WERI-Rb-1 (cell line): ENCODE data around the gene MBD3L1.
A peak's percentile ranks its signal among the peaks of the same experiment; 100 is the strongest.

ENCODE experiments used
- DNase-seq: peaks from one replicate; pipeline ENCODE4 v3.0.0-alpha.2; 2020
- H3K27ac ChIP-seq: fragments of 250-450 bp; sonication (Bioruptor Pico); 2 replicates; pipeline ENCODE4 v1.5.1; 2020; ENCODE audit warnings: mild to moderate bottlenecking, moderate library complexity
- H3K27me3 ChIP-seq: fragments of 250-450 bp; sonication (Bioruptor Pico); 2 replicates; pipeline ENCODE4 v1.5.1; 2021; ENCODE audit warnings: mild to moderate bottlenecking, low read depth, moderate library complexity; ENCODE audit not compliant: insufficient read depth, severe bottlenecking
- H3K36me3 ChIP-seq: fragments of 250-450 bp; sonication (Bioruptor Pico); 2 replicates; pipeline ENCODE4 v1.5.1; 2020; ENCODE audit warnings: mild to moderate bottlenecking, moderate library complexity
- H3K4me3 ChIP-seq: 2 replicates; pipeline ENCODE4 v1.5.1; 2011; ENCODE audit warnings: low read depth, mild to moderate bottlenecking, control low read depth, low read length
- H3K9me3 ChIP-seq: fragments of 250-450 bp; sonication (Bioruptor Pico); 2 replicates; pipeline ENCODE4 v1.5.1; 2021; ENCODE audit warnings: mild to moderate bottlenecking, moderate library complexity; ENCODE audit not compliant: severe bottlenecking
- CTCF ChIP-seq: IDR thresholded peaks from 2 replicates; pipeline ENCODE4 v1.5.1; 2011; ENCODE audit warnings: low read depth, mild to moderate bottlenecking, control low read depth, inconsistent platforms, low read length

Gene MBD3L1

GRCh38 chr19:8850488-8850887, 18.3 kb downstream of the MBD3L1 start:
- no peak for DNase-seq
- peaks cover 4% of the 10 kb centered on the region for H3K9me3 ChIP-seq
- peaks cover 83% of the 10 kb centered on the region for H3K27me3 ChIP-seq
- no peak overlapping the region for H3K4me3 ChIP-seq
- no peak overlapping the region for H3K27ac ChIP-seq
- H3K36me3 ChIP-seq: no peaks in the 10 kb centered on the region
- no peak for TF ChIP-seq CTCF

DNA sequence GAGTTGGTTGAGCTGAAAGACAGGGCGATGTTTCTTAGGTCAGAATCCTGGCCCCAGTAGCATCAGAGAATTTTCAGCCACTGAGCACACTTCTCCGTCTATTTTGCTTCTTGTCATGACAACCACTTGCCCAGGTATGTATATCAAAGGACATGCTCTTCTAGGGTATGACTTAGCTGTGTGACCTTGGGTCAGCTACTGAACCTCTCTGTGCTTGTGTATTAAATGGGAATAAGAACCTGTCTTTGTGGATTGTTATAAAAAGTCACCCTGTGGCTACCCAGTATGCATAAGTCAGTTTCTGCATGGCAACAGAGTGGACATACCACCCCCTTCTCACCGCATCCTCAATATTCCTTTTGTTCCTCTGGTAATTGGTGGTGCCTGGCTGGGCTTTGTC, 26.1 kb downstream of the MBD3L1 start:
- Histone ChIP-seq H3K9me3 (no peaks in the 10 kb centered on the region), H3K36me3 (no peaks in the 10 kb centered on the region), H3K4me3 (no peak overlapping the region), H3K27ac (no peak overlapping the region), H3K27me3 (peaks cover 76% of the 10 kb centered on the region)
- no peak for TF ChIP-seq CTCF
- no peak for DNase-seq

- Histone ChIP-seq H3K9me3 (no peaks in the 10 kb centered on the region), H3K27ac (no peak overlapping the region), H3K4me3 (no peak overlapping the region), H3K36me3 (no peaks in the 10 kb centered on the region), H3K27me3 (peaks cover 51% of the 10 kb centered on the region)
- no peak for DNase-seq
- no peak for TF ChIP-seq CTCF
These were observed 34.2 kb downstream of the MBD3L1 start for GRCh38 chr19:8866344-8866743.

- H3K27ac ChIP-seq: no peak overlapping the region
- H3K9me3 ChIP-seq: no peaks in the 10 kb centered on the region
- DNase-seq: peak; percentile 30
- H3K4me3 ChIP-seq: no peak overlapping the region
- no peak for TF ChIP-seq CTCF
- no peaks in the 10 kb centered on the region for H3K36me3 ChIP-seq
- H3K27me3 ChIP-seq: peaks cover 78% of the 10 kb centered on the region
These were observed 45.9 kb downstream of the MBD3L1 start for GRCh38 chr19:8877854-8878705.

GRCh38 chr19:8880868-8881488, 48.8 kb downstream of the MBD3L1 start:
- Histone ChIP-seq H3K9me3 (no peaks in the 10 kb centered on the region), H3K27ac (no peak overlapping the region), H3K36me3 (no peaks in the 10 kb centered on the region), H3K4me3 (no peak overlapping the region), H3K27me3 (peaks cover 56% of the 10 kb centered on the region)
- DNase-seq: no peak
- TF ChIP-seq CTCF: no peak
